MCF 10A (cell line): ENCODE data around the gene SH3BP4. TPM values are rescaled to one million over a fixed set of nuclear protein-coding genes. Genes with fewer than 3 reads are reported as not detected.

Experiments used
- BruUV-seq: library from RNA; stranded (reverse); fragments of 400-500 nt; replicated peaks from 2 replicates; lab custom pipeline; 2021; lab: Mats Ljungman, UMichigan
- CTCF ChIA-PET: fragments of 300-600 bp; sonication (Branson Sonifier 250); formaldehyde crosslinking; extraction: SDS; loops from one replicate; lab custom pipeline; 2021; ENCODE audit warnings: antibody characterized with exemption, inconsistent platforms; lab: Yijun Ruan, JAX
- POLR2A ChIA-PET: fragments of 300-600, 350-650 bp; sonication (Branson Sonifier 250); formaldehyde crosslinking; extraction: SDS; loops from one replicate; lab custom pipeline; 2020; ENCODE audit warnings: antibody characterized with exemption, inconsistent platforms; lab: Yijun Ruan, JAX
- DNase-seq: peaks from one replicate; pipeline ENCODE4 v3.0.0-alpha.2; 2018; ENCODE audit not compliant: unreplicated experiment
- H3K27ac Mint-ChIP-seq: one replicate; pipeline ENCODE4 v1.8.0; 2022; ENCODE audit warnings: mild to moderate bottlenecking, low read depth, mixed read lengths; ENCODE audit not compliant: unreplicated experiment
- H3K27me3 Mint-ChIP-seq: one replicate; pipeline ENCODE4 v1.8.0; 2022; ENCODE audit warnings: mixed read lengths; ENCODE audit not compliant: insufficient read depth, unreplicated experiment
- H3K36me3 Mint-ChIP-seq: one replicate; pipeline ENCODE4 v1.8.0; 2022; ENCODE audit warnings: mild to moderate bottlenecking, moderate library complexity, mixed read lengths; ENCODE audit not compliant: insufficient read depth, unreplicated experiment
- H3K4me1 Mint-ChIP-seq: one replicate; pipeline ENCODE4 v1.8.0; 2022; ENCODE audit warnings: mixed read lengths; ENCODE audit not compliant: insufficient read depth, unreplicated experiment
- H3K4me3 Mint-ChIP-seq: one replicate; pipeline ENCODE4 v1.8.0; 2022; ENCODE audit warnings: mild to moderate bottlenecking, moderate library complexity, mixed read lengths; ENCODE audit not compliant: unreplicated experiment
- H3K9me3 Mint-ChIP-seq: one replicate; pipeline ENCODE4 v1.8.0; 2022; ENCODE audit warnings: mixed read lengths; ENCODE audit not compliant: unreplicated experiment
- intact Hi-C: fragments of 100-400 bp; cut with micrococcal nuclease; formaldehyde crosslinking; loops from 2 replicates; pipeline ENCODE4 v1.14.1; 2022
- total RNA-seq: library from RNA; stranded (reverse); gene quantifications from 2 replicates; pipeline ENCODE4 v1.2.3, GENCODE V29; 2022
- TF ChIP-seq, protein P1 (sequence below): fragments of 200-600 bp; IDR thresholded peaks from one replicate; pipeline ENCODE4 v1.8.0; 2022; ENCODE audit warnings: antibody characterized with exemption, mild to moderate bottlenecking; ENCODE audit not compliant: unreplicated experiment

Gene SH3BP4
- total RNA-seq, 1 experiment from 2014 or later, result 59.7 TPM

DNA sequence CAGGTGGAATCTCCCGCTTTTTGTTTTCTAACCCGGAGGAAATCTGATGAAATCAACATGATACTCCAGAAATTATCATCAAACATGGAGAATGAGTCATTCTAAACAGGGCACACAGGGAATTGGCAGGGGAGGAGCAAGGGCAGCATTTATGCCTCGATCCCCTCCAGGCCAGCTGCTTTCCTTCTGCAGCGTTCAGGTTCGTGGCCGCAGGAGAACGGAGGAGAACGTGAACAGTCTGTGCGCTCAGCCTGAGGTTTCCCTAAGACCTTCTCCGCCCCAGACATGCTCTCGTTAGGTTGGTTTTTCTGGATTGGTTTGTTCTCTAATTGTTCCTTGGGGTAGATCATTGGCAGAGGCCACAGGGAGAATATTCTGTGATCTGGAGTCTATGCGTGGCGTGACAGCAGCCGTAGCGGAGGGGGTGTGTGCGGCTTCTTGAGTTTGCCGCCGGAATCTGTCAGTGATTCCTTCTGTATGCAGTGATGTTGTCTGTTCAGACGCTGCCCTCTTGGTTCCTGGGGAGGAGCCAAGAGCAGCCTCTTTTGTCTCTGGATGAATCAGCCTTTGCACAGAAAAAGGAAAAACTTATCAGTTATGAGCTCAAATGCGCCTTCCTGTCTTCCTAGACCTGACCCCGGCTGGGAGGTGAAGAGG is 75.9 kb downstream of the SH3BP4 start:
- peak overlapping the region; percentile 93 for H3K27ac Mint-ChIP-seq
- ChIA-PET CTCF (interaction anchor here (0.6 to 0.8 kb wide), 3 partner anchors 22 to 1652 kb away, joined by 3 to 6 read pairs (median 4); no protein-coding TSS in a partner anchor), POLR2A (interaction anchor here (0.6 to 8.1 kb wide), 21 partner anchors 9 to 474 kb away, joined by 3 to 98 read pairs (median 4); partner anchors contain the start of gene SH3BP4)
- H3K9me3 Mint-ChIP-seq, result no peaks in the 10 kb centered on the region
- TSS peak; percentile 86 for BruUV-seq
- DNase-seq, result peak; percentile 92
- H3K27me3 Mint-ChIP-seq, result no peaks in the 10 kb centered on the region
- intact Hi-C loops, result loop anchor here (1.0 to 5.0 kb wide), 3 partner anchors 45 to 147 kb away; no protein-coding TSS in a partner anchor
- TF ChIP-seq, protein P1, sequence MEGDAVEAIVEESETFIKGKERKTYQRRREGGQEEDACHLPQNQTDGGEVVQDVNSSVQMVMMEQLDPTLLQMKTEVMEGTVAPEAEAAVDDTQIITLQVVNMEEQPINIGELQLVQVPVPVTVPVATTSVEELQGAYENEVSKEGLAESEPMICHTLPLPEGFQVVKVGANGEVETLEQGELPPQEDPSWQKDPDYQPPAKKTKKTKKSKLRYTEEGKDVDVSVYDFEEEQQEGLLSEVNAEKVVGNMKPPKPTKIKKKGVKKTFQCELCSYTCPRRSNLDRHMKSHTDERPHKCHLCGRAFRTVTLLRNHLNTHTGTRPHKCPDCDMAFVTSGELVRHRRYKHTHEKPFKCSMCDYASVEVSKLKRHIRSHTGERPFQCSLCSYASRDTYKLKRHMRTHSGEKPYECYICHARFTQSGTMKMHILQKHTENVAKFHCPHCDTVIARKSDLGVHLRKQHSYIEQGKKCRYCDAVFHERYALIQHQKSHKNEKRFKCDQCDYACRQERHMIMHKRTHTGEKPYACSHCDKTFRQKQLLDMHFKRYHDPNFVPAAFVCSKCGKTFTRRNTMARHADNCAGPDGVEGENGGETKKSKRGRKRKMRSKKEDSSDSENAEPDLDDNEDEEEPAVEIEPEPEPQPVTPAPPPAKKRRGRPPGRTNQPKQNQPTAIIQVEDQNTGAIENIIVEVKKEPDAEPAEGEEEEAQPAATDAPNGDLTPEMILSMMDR, result no peak
- peaks cover 6% of the 10 kb centered on the region for H3K36me3 Mint-ChIP-seq
- H3K4me1 Mint-ChIP-seq, result peaks cover 54% of the 10 kb centered on the region
- peak overlapping the region; percentile 71 for H3K4me3 Mint-ChIP-seq

DNA sequence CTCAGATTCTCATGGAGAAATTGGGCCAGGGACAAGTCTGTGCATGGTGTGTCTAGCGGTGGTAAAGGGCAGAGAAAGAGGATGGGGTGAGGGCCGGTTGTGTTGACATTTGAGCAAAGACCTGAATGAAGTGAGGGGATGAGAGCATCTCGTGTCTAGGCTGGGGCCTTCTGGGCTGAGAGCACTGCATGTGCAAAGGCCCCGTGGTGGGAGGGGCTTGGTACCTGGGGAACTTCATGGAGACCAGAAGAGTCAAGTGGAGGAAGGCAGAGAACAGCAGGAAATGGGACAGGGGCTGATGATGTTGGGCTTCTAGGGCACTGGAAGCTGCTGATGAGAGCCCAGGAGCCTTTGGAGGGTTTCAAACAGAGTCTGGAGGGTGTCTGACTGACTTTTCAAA is 76.8 kb downstream of the SH3BP4 start:
- Mint-ChIP-seq H3K27me3 (no peaks in the 10 kb centered on the region), H3K4me1 (peaks cover 54% of the 10 kb centered on the region), H3K4me3 (peak overlapping the region; percentile 71), H3K9me3 (no peaks in the 10 kb centered on the region), H3K27ac (peak overlapping the region; percentile 93), H3K36me3 (peaks cover 6% of the 10 kb centered on the region)
- BruUV-seq, result no TSS peak
- ChIA-PET CTCF (interaction anchor here (0.5 kb wide), 1 partner anchor 9 kb away, joined by 3 read pairs; no protein-coding TSS in a partner anchor), POLR2A (interaction anchor here (0.6 to 8.1 kb wide), 8 partner anchors 19 to 141 kb away, joined by 3 to 98 read pairs (median 7); partner anchors contain the start of gene SH3BP4)
- no peak for DNase-seq
- TF ChIP-seq, protein P1, result no peak
- intact Hi-C loops, result loop anchor here (5.0 kb wide), 1 partner anchor 46 kb away; no protein-coding TSS in a partner anchor

DNA sequence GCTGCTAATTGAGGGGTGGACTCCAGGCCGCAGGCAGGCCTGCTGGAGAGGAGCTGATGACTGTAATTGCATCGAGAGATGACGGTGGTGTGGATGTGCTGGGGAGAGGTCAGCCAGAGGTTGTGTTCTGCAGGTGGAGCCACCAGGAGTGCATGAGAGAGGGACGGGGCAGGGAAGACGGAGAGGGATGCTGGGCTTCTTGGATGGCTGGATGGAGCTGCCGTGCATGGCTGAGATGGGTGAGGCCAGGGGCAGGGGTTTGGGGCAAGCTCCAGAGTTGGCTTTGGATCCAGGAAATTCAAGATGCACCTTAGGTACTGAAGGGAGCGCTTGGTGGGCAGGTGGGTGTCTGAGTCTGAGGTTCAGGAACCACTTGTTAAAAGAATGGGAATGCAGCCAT is 77.2 kb downstream of the SH3BP4 start:
- no peak overlapping the region for H3K27ac Mint-ChIP-seq
- ChIA-PET CTCF (interaction anchor here (0.6 kb wide), 1 partner anchor 52 kb away, joined by 3 read pairs; no protein-coding TSS in a partner anchor), POLR2A (interaction anchor here (0.5 to 8.1 kb wide), 2 partner anchors 50 to 74 kb away, joined by 3 to 98 read pairs; partner anchors contain the start of gene SH3BP4)
- H3K9me3 Mint-ChIP-seq, result no peaks in the 10 kb centered on the region
- H3K4me3 Mint-ChIP-seq, result no peak overlapping the region
- TF ChIP-seq, protein P1, result no peak
- peaks cover 51% of the 10 kb centered on the region for H3K4me1 Mint-ChIP-seq
- intact Hi-C loops, result loop anchor here (5.0 kb wide), 1 partner anchor 47 kb away; no protein-coding TSS in a partner anchor
- H3K36me3 Mint-ChIP-seq, result peaks cover 6% of the 10 kb centered on the region
- BruUV-seq, result no TSS peak
- H3K27me3 Mint-ChIP-seq, result no peaks in the 10 kb centered on the region
- no peak for DNase-seq

DNA sequence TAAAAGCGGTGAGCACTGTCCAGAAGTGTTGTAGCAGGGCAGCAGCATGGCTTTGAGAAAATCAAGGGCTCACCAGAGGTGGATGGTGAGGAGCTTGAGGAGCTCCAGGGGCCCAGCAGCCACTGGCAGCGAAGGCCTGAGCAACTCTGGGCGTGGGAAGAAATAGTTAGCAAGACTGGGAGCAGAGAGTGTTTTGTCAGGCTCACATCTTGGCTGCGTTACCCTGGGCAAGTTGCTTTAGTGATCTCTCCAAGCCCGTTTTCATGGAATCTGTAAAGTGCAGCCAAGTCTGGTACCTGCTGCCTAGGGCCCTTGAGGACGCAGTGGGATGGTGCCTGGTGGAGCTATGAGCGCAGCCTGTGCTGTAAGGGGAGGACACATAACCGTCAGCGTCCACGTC is 78.3 kb downstream of the SH3BP4 start:
- TF ChIP-seq, protein P1, result no peak
- no peaks in the 10 kb centered on the region for H3K27me3 Mint-ChIP-seq
- no peaks in the 10 kb centered on the region for H3K9me3 Mint-ChIP-seq
- no peak for DNase-seq
- ChIA-PET CTCF (interaction anchor here (1.3 kb wide), 1 partner anchor 23 kb away, joined by 3 read pairs; no protein-coding TSS in a partner anchor), POLR2A (interaction anchor here (1.4 to 8.1 kb wide), 2 partner anchors 49 to 75 kb away, joined by 4 to 98 read pairs; partner anchors contain the start of gene SH3BP4)
- H3K4me1 Mint-ChIP-seq, result peaks cover 45% of the 10 kb centered on the region
- no peak overlapping the region for H3K4me3 Mint-ChIP-seq
- intact Hi-C loops, result no loop called here
- no TSS peak for BruUV-seq
- H3K27ac Mint-ChIP-seq, result peak overlapping the region; percentile 53
- H3K36me3 Mint-ChIP-seq, result peaks cover 12% of the 10 kb centered on the region
